GM12878 (cell line): Measurements from ENCODE around the gene SLC34A1. TPM values are rescaled to one million over a fixed set of nuclear protein-coding genes. Genes with fewer than 3 reads are reported as not detected.

ENCODE experiments used
- ATAC-seq: fragments of 200-7000 bp; cut with Tn5 transposase; 3 replicates; pipeline ENCODE4 v1.9.1; 2020; ENCODE audit warnings: mild to moderate bottlenecking, moderate library complexity
- BruUV-seq: library from RNA; stranded (reverse); fragments of 400-500 nt; replicated peaks from 2 replicates; lab custom pipeline; 2021; lab: Mats Ljungman, UMichigan
- CTCF ChIA-PET: fragments of 300-600 bp; sonication (Branson Sonifier 250); formaldehyde crosslinking; extraction: SDS; loops from one replicate; lab custom pipeline; 2021; ENCODE audit warnings: inconsistent platforms; lab: Yijun Ruan, JAX
- POLR2A ChIA-PET: fragments of 350-600 bp; formaldehyde crosslinking; extraction: SDS; loops from one replicate; lab custom pipeline; 2021; ENCODE audit warnings: inconsistent platforms; lab: Charles Lee
- RAD21 ChIA-PET: fragments of 300-600 bp; sonication (Branson Sonifier 250); formaldehyde crosslinking; loops from one replicate; lab custom pipeline; 2023; ENCODE audit warnings: antibody characterized with exemption; ENCODE audit not compliant: unreplicated experiment; lab: Charles Lee
- SMC1A ChIA-PET: fragments of 300-600 bp; sonication (Branson Sonifier 250); formaldehyde crosslinking; loops from one replicate; lab custom pipeline; 2023; ENCODE audit not compliant: unreplicated experiment, uncharacterized antibody; lab: Charles Lee
- DNase-seq: peaks from one replicate; pipeline ENCODE4 v3.0.0-alpha.2; 2011; ENCODE audit warnings: low read depth, low spot score
- FAIRE-seq: peaks from 3 replicates; lab custom pipeline; 2011; peaks lifted over from hg19 to GRCh38; lab: Jason Lieb, UNC
- H2AFZ ChIP-seq: 2 replicates; pipeline ENCODE4 v1.6.0; 2011; ENCODE audit warnings: low read depth, low read length, control low read depth; ENCODE audit not compliant: control insufficient read depth
- H3K27ac ChIP-seq: 2 replicates; pipeline ENCODE4 v1.5.1; 2011; ENCODE audit warnings: control low read depth; ENCODE audit not compliant: control insufficient read depth, insufficient read depth
- H3K27me3 ChIP-seq, 2 experiments: replicated peaks in 1 of 2; 2 replicates each; pipeline versions ENCODE4 v1.6.0 to v1.6.1; 2011; ENCODE audit warnings: low read length in 1 of 2; ENCODE audit not compliant: control insufficient read depth in 2 of 2, insufficient read depth in 2 of 2
- H3K36me3 ChIP-seq, 2 experiments: 2 replicates each; pipeline ENCODE4 v1.5.1; 2011; ENCODE audit warnings: low read length in 1 of 2; ENCODE audit not compliant: control insufficient read depth in 2 of 2, insufficient read depth in 2 of 2
- H3K4me1 ChIP-seq: 2 replicates; pipeline ENCODE4 v1.6.1; 2011; ENCODE audit warnings: mild to moderate bottlenecking, low read length, moderate library complexity, mixed read lengths; ENCODE audit not compliant: control insufficient read depth, insufficient read depth
- H3K4me2 ChIP-seq: 2 replicates; pipeline ENCODE4 v1.6.0; 2011; ENCODE audit warnings: control low read depth; ENCODE audit not compliant: control insufficient read depth, insufficient read depth
- H3K4me3 ChIP-seq: fragments of 200-600 bp; sonication (generic); 2 replicates; pipeline ENCODE4 v1.5.1; 2016
- H3K79me2 ChIP-seq: 2 replicates; pipeline ENCODE4 v1.6.0; 2011; ENCODE audit warnings: low read length; ENCODE audit not compliant: control insufficient read depth, insufficient read depth
- H3K9ac ChIP-seq: 2 replicates; pipeline ENCODE4 v1.8.0; 2011; ENCODE audit warnings: low read length, control low read depth, mixed read lengths; ENCODE audit not compliant: control insufficient read depth, insufficient read depth
- H3K9me3 ChIP-seq: replicated peaks from 3 replicates; pipeline ENCODE4 v1.5.1; 2011; ENCODE audit warnings: mild to moderate bottlenecking, low read length; ENCODE audit not compliant: control insufficient read depth, insufficient read depth
- H4K20me1 ChIP-seq: 2 replicates; pipeline ENCODE4 v1.6.0; 2011; ENCODE audit not compliant: control insufficient read depth, insufficient read depth
- CTCF ChIP-seq, 3 experiments: IDR thresholded peaks in 2 of 3; conservative IDR thresholded peaks in 1 of 3; 2 replicates each; pipeline ENCODE4 v1.5.1; 2011; ENCODE audit warnings: low read depth in 3 of 3, low read length in 3 of 3, mild to moderate bottlenecking in 3 of 3, control low read depth in 2 of 3, moderate library complexity in 2 of 3, inconsistent platforms in 1 of 3, mixed read lengths in 1 of 3; ENCODE audit not compliant: control insufficient read depth in 2 of 3, insufficient read depth in 1 of 3; ENCODE audit errors: extremely low read depth in 1 of 3
- MYB ChIP-seq: fragments of 150-350 bp; IDR thresholded peaks from 2 replicates; pipeline ENCODE4 v1.6.1; 2014; ENCODE audit warnings: mild to moderate bottlenecking, low read depth, low read length, borderline replicate concordance
- PRDM15 ChIP-seq: fragments of 450-650 bp; formaldehyde crosslinking; IDR thresholded peaks from 2 replicates; pipeline ENCODE4 v1.4.0; 2020; ENCODE audit warnings: mild to moderate bottlenecking, moderate library complexity
- RAD21 ChIP-seq: IDR thresholded peaks from 2 replicates; pipeline ENCODE4 v1.6.1; 2011; ENCODE audit warnings: mild to moderate bottlenecking, low read depth, low read length, moderate library complexity; ENCODE audit not compliant: insufficient read depth
- RELA ChIP-seq: fragments of 450-650 bp; IDR thresholded peaks from 2 replicates; pipeline ENCODE4 v1.8.0; 2014; ENCODE audit warnings: borderline replicate concordance; ENCODE audit not compliant: partially characterized antibody
- SMC3 ChIP-seq: IDR thresholded peaks from 2 replicates; pipeline ENCODE4 v1.6.1; 2011; ENCODE audit warnings: low read length, improper control_type of control experiment, borderline replicate concordance
- TCF7 ChIP-seq: IDR thresholded peaks from 2 replicates; pipeline ENCODE4 v1.6.1; 2014; ENCODE audit warnings: antibody characterized with exemption, borderline replicate concordance
- ZNF384 ChIP-seq: IDR thresholded peaks from 2 replicates; pipeline ENCODE4 v1.6.1; 2012; ENCODE audit warnings: low read depth, mild to moderate bottlenecking, low read length, improper control_type of control experiment, borderline replicate concordance
- WGBS: methylation state at CpG from one replicate; pipeline ENCODE4 v1.1.6; 2016; ENCODE audit warnings: low lambda C conversion rate; ENCODE audit not compliant: insufficient replicate concordance, insufficient coverage; ENCODE audit errors: missing lambda C conversion rate; 5-methylcytosine and 5-hydroxymethylcytosine counted together
- in situ Hi-C: fragments of 300-500 bp; cut with MboI; formaldehyde crosslinking; loops from 9 replicates; pipeline ENCODE4 v1.14.3; 2018; ENCODE audit warnings: mixed read lengths
- intact Hi-C: fragments of 100-400 bp; cut with micrococcal nuclease; formaldehyde crosslinking; loops from one replicate; pipeline ENCODE4 v1.14.2; 2022; ENCODE audit not compliant: unreplicated experiment
- polyA plus RNA-seq, 11 experiments: library from polyadenylated mRNA; depleted of rRNA in 4 of 11; unstranded in 6 of 11; stranded (reverse) in 5 of 11; fragments of >200 nt; fragmentation: Nextera tagmentation in 4 of 11; fragmentation: Illumina TruSeq in 1 of 11; extraction: Ambion mirVana in 4 of 11; extraction: Trizol in 1 of 11; gene quantifications; 1 replicate in 1 of 11; 2 replicates in 10 of 11; pipeline versions ENCODE4 v1.2.1 to v1.2.3, GENCODE V29; 2011 to 2016; ENCODE audit warnings: inconsistent platforms in 2 of 11, missing spikeins in 2 of 11, low read depth in 1 of 11
- total RNA-seq, 4 experiments: library from RNA; depleted of rRNA in 3 of 4; stranded (reverse); fragments of >200 nt in 3 of 4; fragmentation: Illumina TruSeq in 1 of 4; extraction: Trizol in 1 of 4; gene quantifications; 2 replicates each; pipeline versions ENCODE4 v1.2.1 to v1.2.3, GENCODE V29; 2013 to 2021
- TF ChIP-seq, protein P1 (sequence below): fragments of 450-650 bp; IDR thresholded peaks from 2 replicates; pipeline ENCODE4 v1.6.1; 2017; ENCODE audit warnings: mild to moderate bottlenecking, moderate library complexity

The SLC34A1 gene
- total and polyA plus RNA-seq, 10 of the 15 experiments (the other 5 are each of a cell fraction or from before 2014, with no cell fraction given) = 0.03 to 0.14 (median 0.09) TPM; not detected in 2

- SMC1A ChIA-PET = interaction anchor here (0.6 to 1.4 kb wide), 5 partner anchors 12 to 780 kb away, joined by 3 to 5 read pairs (median 3); no protein-coding TSS in a partner anchor
- Histone ChIP-seq H3K4me1 (peaks cover 6% of the 10 kb centered on the region), H3K36me3 (no peaks in the 10 kb centered on the region), H3K4me2 (no peak overlapping the region), H4K20me1 (no peaks in the 10 kb centered on the region), H3K9ac (no peak overlapping the region), H3K27me3 (no peaks in the 10 kb centered on the region), H2AFZ (no peak overlapping the region), H3K27ac (no peak overlapping the region), H3K79me2 (no peaks in the 10 kb centered on the region), H3K9me3 (no peaks in the 10 kb centered on the region), H3K4me3 (no peak overlapping the region)
- POLR2A ChIA-PET = interaction anchor here (0.6 to 1.0 kb wide), 2 partner anchors 30 to 31 kb away, joined by 3 read pairs; partner anchors contain the start of gene LMAN2
- no peak for TF ChIP-seq MYB
- peak; percentile 29; the same call in 1 of the 2 replicates for TF ChIP-seq RAD21
- no peak for TF ChIP-seq RELA
- TF ChIP-seq TCF7 = no peak
- TF ChIP-seq PRDM15 (CRISPR knock-in tag) = no peak
- TF ChIP-seq, protein P1, sequence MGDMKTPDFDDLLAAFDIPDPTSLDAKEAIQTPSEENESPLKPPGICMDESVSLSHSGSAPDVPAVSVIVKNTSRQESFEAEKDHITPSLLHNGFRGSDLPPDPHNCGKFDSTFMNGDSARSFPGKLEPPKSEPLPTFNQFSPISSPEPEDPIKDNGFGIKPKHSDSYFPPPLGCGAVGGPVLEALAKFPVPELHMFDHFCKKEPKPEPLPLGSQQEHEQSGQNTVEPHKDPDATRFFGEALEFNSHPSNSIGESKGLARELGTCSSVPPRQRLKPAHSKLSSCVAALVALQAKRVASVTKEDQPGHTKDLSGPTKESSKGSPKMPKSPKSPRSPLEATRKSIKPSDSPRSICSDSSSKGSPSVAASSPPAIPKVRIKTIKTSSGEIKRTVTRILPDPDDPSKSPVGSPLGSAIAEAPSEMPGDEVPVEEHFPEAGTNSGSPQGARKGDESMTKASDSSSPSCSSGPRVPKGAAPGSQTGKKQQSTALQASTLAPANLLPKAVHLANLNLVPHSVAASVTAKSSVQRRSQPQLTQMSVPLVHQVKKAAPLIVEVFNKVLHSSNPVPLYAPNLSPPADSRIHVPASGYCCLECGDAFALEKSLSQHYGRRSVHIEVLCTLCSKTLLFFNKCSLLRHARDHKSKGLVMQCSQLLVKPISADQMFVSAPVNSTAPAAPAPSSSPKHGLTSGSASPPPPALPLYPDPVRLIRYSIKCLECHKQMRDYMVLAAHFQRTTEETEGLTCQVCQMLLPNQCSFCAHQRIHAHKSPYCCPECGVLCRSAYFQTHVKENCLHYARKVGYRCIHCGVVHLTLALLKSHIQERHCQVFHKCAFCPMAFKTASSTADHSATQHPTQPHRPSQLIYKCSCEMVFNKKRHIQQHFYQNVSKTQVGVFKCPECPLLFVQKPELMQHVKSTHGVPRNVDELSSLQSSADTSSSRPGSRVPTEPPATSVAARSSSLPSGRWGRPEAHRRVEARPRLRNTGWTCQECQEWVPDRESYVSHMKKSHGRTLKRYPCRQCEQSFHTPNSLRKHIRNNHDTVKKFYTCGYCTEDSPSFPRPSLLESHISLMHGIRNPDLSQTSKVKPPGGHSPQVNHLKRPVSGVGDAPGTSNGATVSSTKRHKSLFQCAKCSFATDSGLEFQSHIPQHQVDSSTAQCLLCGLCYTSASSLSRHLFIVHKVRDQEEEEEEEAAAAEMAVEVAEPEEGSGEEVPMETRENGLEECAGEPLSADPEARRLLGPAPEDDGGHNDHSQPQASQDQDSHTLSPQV = no peak
- TF ChIP-seq CTCF (IDR thresholded peaks at IDR 0.05 in 2 of 3, conservative IDR thresholded peaks at IDR 0.05 in 1 of 3; ENCODE audit: control insufficient read depth in 2 of 3, extremely low read depth in 1 of 3, insufficient read depth in 1 of 3, low read depth in 3 of 3, low read length in 3 of 3) = peak; percentile 17 to 25 (median 20); a peak in 3 of 6 replicates
- TF ChIP-seq ZNF384 = no peak
- TF ChIP-seq SMC3 = peak; percentile 13; the same call in 1 of the 2 replicates
- peak; percentile 31 for ATAC-seq
- CTCF ChIA-PET = interaction anchor here (1.0 to 2.5 kb wide), 6 partner anchors 13 to 269 kb away, joined by 3 to 22 read pairs (median 6); partner anchors contain the start of gene LMAN2
- no peak for FAIRE-seq
- in situ Hi-C loops (loop anchor here (25.0 kb wide), 1 partner anchor 1345 kb away; no protein-coding TSS in a partner anchor), intact Hi-C loops (no loop called here)
- DNase-seq = no peak
- no TSS peak for BruUV-seq
- 59% methylated on average over 11 of the region's 11 CpGs for WGBS
- RAD21 ChIA-PET = interaction anchor here (0.7 to 1.5 kb wide), 4 partner anchors 13 to 38 kb away, joined by 3 to 5 read pairs (median 4); no protein-coding TSS in a partner anchor
Measured at GRCh38 chr5:177382423-177383029, 1.7 kb upstream of the SLC34A1 start.
